HG03064 (cell line): ENCODE results near the gene EFHC1.
"Not testable (repeated sequence)": the region's sequence is repeated elsewhere in the genome, so short reads cannot be mapped to it uniquely, and the experiment has no call there.

Experiments
- ATAC-seq: cut with Tn5 transposase; IDR thresholded peaks from one replicate; pipeline ENCODE4 v1.9.1; 2021; ENCODE audit warnings: low read depth; ENCODE audit not compliant: unreplicated experiment

EFHC1 gene

GRCh38 chr6:52435345-52435744 is 15.2 kb downstream of the EFHC1 start:
- ATAC-seq = no peak

- ATAC-seq = no peak
These were observed 18.8 kb downstream of the EFHC1 start for GRCh38 chr6:52438926-52439325.

DNA sequence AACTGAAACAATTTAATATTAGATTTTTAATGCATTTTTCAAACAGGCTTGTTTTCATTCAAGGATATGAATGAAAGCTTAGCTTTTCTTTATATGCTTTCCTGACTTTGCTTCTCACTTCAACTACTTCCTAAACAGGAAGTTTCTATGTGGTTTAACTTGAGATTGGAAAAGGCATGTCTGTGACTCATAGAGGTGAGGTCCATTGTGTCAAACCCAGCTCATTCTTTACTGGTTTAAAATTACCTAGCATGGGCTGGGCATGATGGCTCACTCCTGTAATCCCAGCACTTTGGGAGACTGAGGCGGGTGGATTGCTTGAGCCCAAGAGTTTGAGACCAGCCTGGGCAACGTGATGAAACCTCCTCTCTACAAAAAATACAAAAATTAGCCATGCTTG is 34.4 kb downstream of the EFHC1 start:
- no peak for ATAC-seq

GRCh38 chr6:52457096-52457495 is 37.0 kb downstream of the EFHC1 start:
- ATAC-seq = no peak

- not testable (repeated sequence) for ATAC-seq
These were observed 41.1 kb downstream of the EFHC1 start for GRCh38 chr6:52461194-52461593.

- ATAC-seq = no peak
These were observed 54.0 kb downstream of the EFHC1 start for GRCh38 chr6:52474173-52474572.

GRCh38 chr6:52475307-52475706 is 55.2 kb downstream of the EFHC1 start:
- ATAC-seq = no peak

DNA sequence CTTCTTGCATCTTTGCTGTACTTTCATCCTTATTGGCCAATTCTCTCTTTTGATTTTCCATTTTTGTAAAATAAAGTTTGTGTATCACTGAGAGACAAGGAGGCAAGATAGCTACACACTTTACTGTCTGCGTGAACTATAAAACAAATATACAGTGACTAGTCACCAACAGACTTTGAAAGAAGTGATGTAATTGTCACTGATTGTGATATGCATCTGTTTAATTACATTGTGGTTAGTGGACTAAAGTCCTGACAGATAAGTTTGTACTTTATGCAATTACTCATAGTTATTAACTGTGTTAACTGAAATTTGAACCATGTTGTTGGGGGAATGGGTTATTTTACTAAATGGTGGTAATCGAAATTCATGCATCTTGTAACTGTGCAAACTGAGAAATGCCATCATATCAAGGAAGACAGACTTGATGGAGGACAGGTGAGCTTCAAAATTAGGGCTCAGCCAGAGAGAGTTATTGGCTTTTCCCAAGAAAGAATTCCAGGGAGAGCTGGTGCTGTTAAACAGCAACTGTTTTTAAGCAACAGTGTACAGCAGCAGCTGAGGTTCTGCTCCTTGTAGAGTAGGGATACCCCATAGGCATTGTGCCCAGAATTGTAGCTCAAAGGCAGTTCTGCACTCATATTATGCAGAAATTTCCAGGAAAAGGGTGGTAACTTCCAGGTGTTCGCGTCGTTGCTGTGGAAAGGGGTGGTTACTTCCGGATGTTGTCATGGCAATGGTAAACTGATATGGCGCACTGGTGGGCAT is 62.9 kb downstream of the EFHC1 start:
- ATAC-seq = no peak

- no peak for ATAC-seq
These were observed 63.5 kb downstream of the EFHC1 start for GRCh38 chr6:52483671-52484003.

- no peak for ATAC-seq
These were observed 69.7 kb downstream of the EFHC1 start for GRCh38 chr6:52489881-52490280.

GRCh38 chr6:52491203-52492069 is 71.3 kb downstream of the EFHC1 start:
- peak; percentile 62 for ATAC-seq

DNA sequence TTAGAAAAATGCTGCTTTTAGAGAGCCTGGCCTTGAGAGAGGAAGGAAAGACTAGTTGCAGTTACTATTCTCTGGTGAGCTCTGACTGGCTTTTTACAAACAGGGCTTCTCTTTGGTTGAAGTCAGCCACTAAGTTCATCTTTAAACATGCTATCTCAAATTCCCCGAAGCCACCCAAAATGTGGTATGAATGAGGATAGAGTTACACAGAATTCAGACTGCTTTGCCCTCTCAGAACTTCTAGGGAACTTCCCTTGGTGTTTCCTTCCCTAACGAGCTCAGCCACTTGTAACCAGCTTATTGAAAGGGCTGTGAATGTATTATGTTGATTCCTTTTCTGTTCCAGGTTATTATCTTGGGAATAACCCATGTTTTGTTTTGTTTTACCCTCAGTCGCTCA is 73.5 kb downstream of the EFHC1 start:
- no peak for ATAC-seq

GRCh38 chr6:52494298-52495072 is 74.3 kb downstream of the EFHC1 start:
- ATAC-seq = no peak

- no peak for ATAC-seq
These were observed 75.8 kb downstream of the EFHC1 start for GRCh38 chr6:52495922-52496321.

GRCh38 chr6:52496631-52497030 is 76.5 kb downstream of the EFHC1 start:
- ATAC-seq = no peak

DNA sequence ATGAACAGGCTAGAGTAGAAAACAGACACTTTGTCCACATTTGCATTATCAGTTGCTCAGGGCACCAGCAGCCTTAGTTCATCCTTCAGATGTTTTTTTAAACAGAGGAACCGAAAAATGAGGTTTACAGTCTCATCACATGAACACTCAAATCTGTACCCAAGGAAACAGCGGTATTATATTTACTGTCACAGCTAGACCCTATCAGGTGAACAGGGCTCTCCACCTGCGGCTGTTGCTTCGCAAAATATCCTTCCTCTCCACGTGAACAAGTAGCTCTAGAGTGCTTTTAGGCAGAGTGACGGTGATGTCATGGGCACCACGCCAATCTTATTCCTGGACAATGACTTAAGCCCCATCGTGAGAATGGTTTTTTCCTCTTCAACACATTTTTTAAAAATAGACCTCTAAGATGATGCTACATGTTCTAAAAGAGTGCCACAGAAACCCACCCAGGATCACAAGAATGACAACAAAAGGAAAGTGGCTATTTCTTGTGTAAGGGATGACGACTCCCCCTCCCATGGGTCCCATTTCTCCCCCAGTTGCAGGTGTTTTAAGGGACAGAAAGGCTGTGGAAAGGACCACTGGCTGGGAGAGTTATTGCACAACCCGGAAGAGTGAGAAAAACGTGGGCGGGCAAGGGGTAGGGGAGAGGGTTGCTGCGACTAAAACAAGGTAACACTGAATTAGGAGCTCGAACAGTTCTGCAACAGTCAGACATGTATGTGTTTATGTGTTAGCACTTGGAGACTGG is 77.7 kb downstream of the EFHC1 start:
- ATAC-seq = peak; percentile 74

DNA sequence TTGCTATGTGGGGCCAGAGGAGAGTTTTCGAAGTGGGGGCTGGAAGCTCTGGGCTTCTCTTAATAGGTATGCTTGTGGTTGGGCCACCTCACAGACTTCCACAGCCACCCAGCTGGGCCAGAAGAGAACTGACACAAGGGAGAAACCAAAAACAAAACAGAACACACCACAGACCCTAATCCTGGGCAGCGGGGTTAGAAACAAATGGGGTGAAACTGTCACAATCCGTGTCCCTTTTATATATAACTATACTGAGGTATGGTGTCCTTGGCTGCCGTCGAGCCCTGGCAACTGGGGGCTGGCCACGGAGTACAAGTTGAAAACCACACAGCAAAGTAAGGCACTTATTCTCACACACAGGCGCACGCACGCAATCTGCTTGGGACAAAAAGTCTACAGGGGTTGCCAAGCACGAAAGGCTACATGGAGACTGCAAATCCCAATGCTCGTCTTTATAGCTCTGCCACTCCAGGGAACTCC is 78.4 kb downstream of the EFHC1 start:
- ATAC-seq = peak; percentile 33

- no peak for ATAC-seq
These were observed 78.9 kb downstream of the EFHC1 start for GRCh38 chr6:52499026-52499425.

DNA sequence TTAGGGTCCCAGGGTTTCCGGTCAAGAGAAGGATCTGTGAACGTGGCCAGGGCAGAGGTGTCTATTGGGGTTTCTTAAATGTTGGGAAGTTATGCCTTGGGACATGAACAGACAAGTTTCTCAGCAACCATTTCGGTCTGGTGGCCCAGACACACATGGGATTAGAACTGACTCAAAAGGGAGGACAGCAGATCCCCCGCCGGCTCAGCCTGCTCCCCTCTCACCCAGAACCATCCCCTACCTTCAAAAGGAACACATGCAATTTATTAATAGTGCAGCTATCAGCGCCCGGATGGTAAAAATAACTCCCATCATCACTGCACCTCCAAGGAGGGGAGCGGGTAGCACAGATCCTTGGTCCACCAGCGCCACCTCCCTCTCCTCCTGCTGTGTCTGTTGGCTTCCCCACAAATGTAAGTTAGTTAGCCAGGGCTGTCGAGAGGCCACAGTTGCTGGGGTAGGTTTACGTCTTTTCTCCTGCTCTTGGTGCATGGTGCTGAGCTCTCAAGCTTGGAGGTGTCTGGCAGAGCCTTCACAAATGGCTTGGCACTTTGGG is 79.6 kb downstream of the EFHC1 start:
- ATAC-seq = no peak
